GM12892 (cell line): ENCODE data around the gene UBE2K.

Experiments
- POLR2A ChIP-seq: IDR thresholded peaks from 2 replicates; pipeline ENCODE4 v1.6.1; 2011; ENCODE audit warnings: low read depth, low read length, control low read depth
- POLR2AphosphoS5 ChIP-seq: IDR thresholded peaks from 2 replicates; pipeline ENCODE4 v1.6.1; 2011; ENCODE audit warnings: low read depth, low read length, control low read depth
- TAF1 ChIP-seq: IDR thresholded peaks from 2 replicates; pipeline ENCODE4 v1.6.1; 2011; ENCODE audit warnings: low read depth, mild to moderate bottlenecking, control low read depth, low read length, borderline replicate concordance

DNA sequence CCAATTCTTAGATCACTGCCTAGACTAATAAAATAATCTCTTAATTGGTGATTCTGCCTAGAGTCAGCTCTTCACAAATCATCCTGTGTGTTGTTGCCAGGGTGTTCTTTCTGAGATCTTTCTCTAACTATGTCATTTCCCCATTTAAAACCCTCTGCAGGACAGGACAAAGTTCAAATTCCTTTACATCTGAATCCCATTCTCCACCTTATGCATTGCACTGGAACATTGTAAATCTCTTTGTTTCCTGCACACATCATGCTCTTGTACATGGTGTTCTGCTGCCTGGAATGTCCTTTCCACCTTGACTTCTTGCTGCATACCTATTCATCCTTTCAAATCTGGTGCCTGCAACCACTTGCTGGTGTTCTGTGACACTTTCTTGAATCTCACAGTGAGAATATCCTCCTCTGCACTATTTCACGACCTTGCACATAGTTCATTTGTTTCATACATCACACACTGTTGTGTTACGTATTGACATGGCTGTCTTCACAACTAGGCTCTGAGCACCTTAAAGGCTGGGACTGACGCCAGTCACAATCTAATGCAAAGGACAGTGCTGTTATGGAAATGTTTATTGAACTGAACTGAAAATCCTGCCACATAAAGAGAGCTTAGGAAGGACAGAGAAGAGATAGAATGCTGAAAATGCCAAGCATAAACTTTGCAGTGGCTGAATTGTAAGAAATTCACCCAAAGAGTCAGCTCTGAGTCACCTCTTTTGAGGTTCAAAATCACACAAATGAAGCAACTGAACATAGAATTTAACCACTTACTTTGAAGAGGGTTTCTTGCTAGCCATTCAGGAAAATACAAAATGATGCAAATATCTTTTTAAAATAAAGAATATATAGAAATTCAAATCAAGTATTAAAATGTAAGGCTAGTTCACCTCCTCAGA is 32.9 kb upstream of the UBE2K start:
- TF ChIP-seq POLR2A: no peak
- TF ChIP-seq TAF1: no peak
- TF ChIP-seq POLR2AphosphoS5: no peak
